Parietal lobe (tissue), 2 donors: ENCODE measurements around the gene FBXO40. TPM values are rescaled to one million over a fixed set of nuclear protein-coding genes. Genes with fewer than 3 reads are reported as not detected.

ENCODE experiments used
- small RNA-seq: library from RNA; depleted of rRNA; stranded (forward); fragments of <200 nt; gene quantifications from one replicate; pipeline ENCODE3, GENCODE V24; 2014; ENCODE audit warnings: low replicate concordance
- total RNA-seq: library from RNA; depleted of rRNA; stranded (reverse); fragments of >200 nt; gene quantifications from one replicate; pipeline ENCODE4 v1.2.3, GENCODE V29; 2014

FBXO40 gene, protein sequence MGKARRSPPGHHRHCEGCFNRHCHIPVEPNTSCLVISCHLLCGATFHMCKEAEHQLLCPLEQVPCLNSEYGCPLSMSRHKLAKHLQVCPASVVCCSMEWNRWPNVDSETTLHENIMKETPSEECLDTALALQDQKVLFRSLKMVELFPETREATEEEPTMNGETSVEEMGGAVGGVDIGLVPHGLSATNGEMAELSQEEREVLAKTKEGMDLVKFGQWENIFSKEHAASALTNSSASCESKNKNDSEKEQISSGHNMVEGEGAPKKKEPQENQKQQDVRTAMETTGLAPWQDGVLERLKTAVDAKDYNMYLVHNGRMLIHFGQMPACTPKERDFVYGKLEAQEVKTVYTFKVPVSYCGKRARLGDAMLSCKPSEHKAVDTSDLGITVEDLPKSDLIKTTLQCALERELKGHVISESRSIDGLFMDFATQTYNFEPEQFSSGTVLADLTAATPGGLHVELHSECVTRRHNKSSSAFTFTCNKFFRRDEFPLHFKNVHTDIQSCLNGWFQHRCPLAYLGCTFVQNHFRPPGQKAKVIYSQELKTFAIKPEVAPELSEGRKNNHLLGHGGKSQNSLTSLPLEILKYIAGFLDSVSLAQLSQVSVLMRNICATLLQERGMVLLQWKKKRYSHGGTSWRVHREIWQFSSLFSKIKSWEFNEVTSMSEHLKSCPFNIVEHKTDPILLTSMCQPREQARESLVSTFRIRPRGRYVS
- total RNA-seq = not detected

GRCh38 chr3:121592856-121593702 lies at the start of gene FBXO40:
TSS of gene FBXO40 (plus strand) at chr3:121593379. CDS start at chr3:121620576, 27,197 bp downstream.

DNA sequence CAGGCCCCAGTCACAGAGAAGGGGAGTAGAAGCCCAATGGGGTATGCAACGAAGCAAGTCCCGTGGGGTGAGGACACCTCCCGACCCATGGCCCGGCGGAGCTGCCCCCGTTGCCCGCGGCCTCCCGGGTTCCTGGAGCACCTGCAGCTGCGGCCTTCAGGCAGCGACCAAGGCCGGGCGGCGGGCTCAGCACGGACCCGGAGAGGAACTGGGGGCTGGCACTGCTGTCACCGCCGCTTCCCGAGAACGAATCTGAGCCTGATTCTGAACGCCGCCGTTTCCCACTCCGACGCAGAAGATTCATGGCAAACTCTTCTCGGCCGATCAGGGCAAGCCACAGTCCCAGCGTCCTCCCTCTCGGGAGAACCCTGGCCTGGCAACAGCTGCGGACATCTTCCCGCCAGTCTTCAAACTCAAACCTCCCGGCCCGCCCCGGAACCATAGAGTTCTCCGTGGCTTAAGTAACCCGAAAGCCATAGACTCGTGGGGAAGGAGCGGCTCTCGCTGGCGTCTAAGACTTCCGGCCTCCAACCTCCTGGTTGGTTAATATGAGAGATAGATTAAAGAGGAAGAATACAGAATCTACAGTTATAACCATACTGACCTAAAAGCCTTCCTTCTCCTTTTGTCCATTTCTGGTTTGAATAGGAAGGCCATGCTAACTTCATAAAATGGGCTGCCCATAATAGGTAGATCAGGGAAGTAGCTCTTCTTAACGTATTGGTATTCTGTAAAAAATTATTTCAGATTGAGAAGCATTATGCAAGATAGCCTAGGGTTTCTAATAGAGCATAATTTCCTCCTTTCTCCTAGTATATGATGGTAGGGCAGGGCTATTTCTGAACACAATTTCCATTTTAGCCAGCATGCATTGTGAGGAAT lies 47.4 kb upstream of the FBXO40 start, which contains the start of gene POLQ:
TSS of gene POLQ (minus strand) at position 415 of the 882 bp plus-strand sequence. CDS start at position 304, 111 bp downstream.

DNA sequence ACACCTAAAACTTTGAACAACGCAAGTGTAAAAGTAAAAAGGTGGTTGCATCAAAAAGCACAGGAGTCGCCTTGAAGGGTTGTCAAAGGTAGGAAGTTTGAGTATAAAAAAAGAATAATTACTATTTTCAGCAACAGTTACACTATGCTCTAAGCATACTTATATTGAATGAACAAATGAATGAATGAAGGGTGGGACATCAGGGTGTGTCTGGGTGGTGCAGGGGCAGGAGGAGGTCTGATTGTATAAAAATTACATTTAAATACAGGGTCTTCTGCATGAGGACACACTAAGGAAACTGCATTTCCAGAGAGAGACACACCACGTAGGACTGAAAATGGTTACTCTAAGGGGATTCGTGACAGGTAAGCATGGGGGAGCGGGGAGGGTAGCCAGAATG lies 25.5 kb upstream of the FBXO40 start, which contains the start of gene ARGFX:
TSS of gene ARGFX (plus strand) at position 301 of the 400 bp plus-strand sequence. CDS start 2,765 bp downstream, outside the sequence.

DNA sequence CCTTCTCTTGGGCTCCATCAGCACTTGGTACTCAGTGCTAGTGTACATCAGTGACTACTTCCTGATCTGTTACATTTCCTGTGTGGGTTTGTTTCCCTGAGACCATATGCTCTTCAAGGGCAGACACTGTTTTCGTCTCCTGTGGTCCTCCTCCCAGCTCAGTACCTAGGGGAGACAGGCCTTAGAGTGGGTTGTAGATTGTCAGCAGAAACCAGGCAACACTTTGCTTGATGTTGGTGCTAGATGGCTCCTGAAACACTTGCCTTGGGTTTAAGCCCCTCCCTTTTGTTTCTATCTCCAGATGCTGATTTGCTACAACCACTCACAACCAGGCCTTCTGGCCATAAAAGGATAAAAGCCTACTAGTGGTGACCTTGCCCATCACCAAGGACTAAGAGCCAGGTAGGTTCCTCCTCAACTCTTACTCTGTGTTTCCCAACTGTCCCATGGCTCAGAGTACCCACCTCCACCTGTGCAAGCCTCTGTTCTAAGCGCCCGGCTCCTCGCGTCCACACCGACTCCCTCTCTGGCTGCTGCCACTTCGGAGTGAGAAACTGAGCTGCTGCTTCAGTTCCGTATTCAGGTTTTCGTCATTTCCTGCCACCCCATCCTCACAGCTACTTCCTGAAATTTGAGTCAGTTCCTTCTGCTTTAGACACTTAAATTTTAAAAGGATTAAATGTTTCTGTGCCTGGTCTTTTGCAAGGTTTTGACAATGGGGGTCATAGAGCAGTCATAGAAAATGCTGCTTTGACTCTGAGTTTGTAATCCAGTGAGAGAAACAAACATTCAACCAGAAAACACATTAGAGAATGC lies 67.4 kb downstream of the FBXO40 start, which contains the start of gene HCLS1:
TSS of gene HCLS1 (minus strand) at position 548 of the 816 bp plus-strand sequence. CDS start 2,556 bp downstream, outside the sequence.

Small RNA genes lying within 50 kb of the gene (small RNA-seq; reads per million reads assigned to genes)
- gene RNU4-62P = not detected

Other genes with a start within 250 kb of the FBXO40 start
- gene POLQ, start 47.4 kb upstream of the FBXO40 start, total RNA-seq = 3.8 TPM
- not detected for gene ARGFX, start 25.4 kb upstream of the FBXO40 start, total RNA-seq
- 2.2 TPM for gene HCLS1, start 67.5 kb downstream of the FBXO40 start, total RNA-seq
- 67.9 TPM for gene GOLGB1, start 156.4 kb downstream of the FBXO40 start, total RNA-seq
- 57.6 TPM for gene IQCB1, start 241.7 kb downstream of the FBXO40 start, total RNA-seq
- gene EAF2, start 241.8 kb downstream of the FBXO40 start, total RNA-seq = 7.2 TPM